OCI-LY7 (cell line): ENCODE results near the gene IDUA.
A peak's percentile ranks its signal among the peaks of the same experiment; 100 is the strongest.

Experiments
- EZH2phosphoT487 ChIP-seq: fragments of 200-600 bp; sonication (generic); IDR thresholded peaks from 2 replicates; pipeline ENCODE4 v1.6.1; 2018; ENCODE audit warnings: low read depth, borderline replicate concordance, mild to moderate bottlenecking, mixed run types, antibody characterized with exemption, low read length, moderate library complexity, mixed read lengths
- TF ChIP-seq, protein P1 (sequence below): fragments of 200-600 bp; sonication (generic); conservative IDR thresholded peaks from 2 replicates; pipeline ENCODE4 v1.5.1; 2014; ENCODE audit warnings: mild to moderate bottlenecking, antibody characterized with exemption, low read length, moderate library complexity, mixed read lengths

DNA sequence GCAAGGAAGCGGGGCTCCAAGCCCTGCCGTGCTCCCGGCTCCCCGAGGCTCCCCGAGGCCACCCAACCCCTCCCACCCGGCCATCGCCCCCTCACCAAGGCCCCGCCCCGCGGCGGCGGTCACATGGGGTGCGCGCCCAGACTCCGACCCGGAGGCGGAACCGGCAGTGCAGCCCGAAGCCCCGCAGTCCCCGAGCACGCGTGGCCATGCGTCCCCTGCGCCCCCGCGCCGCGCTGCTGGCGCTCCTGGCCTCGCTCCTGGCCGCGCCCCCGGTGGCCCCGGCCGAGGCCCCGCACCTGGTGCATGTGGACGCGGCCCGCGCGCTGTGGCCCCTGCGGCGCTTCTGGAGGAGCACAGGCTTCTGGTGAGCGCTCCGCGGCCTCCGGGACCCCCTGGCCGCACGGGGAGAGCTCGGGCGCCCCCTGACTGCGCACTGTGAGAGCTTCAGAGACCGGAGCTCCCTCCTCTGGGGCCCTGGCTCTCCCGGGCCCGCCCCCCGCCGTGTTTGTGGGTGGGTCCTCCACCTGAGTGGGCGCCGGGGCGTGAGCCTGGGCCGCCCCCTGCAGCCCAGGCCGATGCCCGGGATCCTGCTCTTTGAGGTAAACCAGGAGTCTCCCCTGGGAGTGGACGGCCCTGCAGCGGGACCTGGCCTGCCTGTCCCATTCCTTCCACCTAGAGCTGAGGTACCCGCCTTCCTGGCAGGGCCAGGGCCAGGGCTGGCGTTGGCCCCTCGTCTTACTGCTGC lies at the start of gene IDUA:
- TF ChIP-seq, protein P1, sequence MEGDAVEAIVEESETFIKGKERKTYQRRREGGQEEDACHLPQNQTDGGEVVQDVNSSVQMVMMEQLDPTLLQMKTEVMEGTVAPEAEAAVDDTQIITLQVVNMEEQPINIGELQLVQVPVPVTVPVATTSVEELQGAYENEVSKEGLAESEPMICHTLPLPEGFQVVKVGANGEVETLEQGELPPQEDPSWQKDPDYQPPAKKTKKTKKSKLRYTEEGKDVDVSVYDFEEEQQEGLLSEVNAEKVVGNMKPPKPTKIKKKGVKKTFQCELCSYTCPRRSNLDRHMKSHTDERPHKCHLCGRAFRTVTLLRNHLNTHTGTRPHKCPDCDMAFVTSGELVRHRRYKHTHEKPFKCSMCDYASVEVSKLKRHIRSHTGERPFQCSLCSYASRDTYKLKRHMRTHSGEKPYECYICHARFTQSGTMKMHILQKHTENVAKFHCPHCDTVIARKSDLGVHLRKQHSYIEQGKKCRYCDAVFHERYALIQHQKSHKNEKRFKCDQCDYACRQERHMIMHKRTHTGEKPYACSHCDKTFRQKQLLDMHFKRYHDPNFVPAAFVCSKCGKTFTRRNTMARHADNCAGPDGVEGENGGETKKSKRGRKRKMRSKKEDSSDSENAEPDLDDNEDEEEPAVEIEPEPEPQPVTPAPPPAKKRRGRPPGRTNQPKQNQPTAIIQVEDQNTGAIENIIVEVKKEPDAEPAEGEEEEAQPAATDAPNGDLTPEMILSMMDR, result peak; percentile 85
- TF ChIP-seq EZH2phosphoT487, result no peak
